IMR-90 (cell line): Measurements from ENCODE around the gene GADD45A. TPM values are rescaled to one million over a fixed set of nuclear protein-coding genes. Genes with fewer than 3 reads are reported as not detected.

Source experiments
- ATAC-seq: fragments of 200-7000 bp; cut with Tn5 transposase; 2 replicates; pipeline ENCODE4 v1.9.1; 2020; ENCODE audit warnings: low read depth, mild to moderate bottlenecking, moderate library complexity
- BruUV-seq: library from RNA; stranded (reverse); fragments of 400-500 nt; replicated peaks from 2 replicates; lab custom pipeline; 2021; lab: Mats Ljungman, UMichigan
- CTCF ChIA-PET: fragments of 300-600 bp; formaldehyde crosslinking; extraction: SDS; loops from one replicate; lab custom pipeline; 2021; ENCODE audit warnings: antibody characterized with exemption; lab: Yijun Ruan, JAX
- POLR2A ChIA-PET: fragments of 300-600 bp; sonication (Branson Sonifier 250); formaldehyde crosslinking; loops from one replicate; lab custom pipeline; 2022; ENCODE audit warnings: antibody characterized with exemption; ENCODE audit not compliant: unreplicated experiment; lab: Charles Lee
- DNase-seq: peaks from one replicate; pipeline ENCODE4 v3.0.0; 2013
- H2AFZ ChIP-seq: replicated peaks from 2 replicates; pipeline ENCODE3; 2013; ENCODE audit warnings: low read length, mild to moderate bottlenecking; ENCODE audit not compliant: poor library complexity
- H2AK5ac ChIP-seq: 2 replicates; pipeline ENCODE4 v1.6.1; 2013; ENCODE audit warnings: low read depth, low read length, inconsistent platforms
- H2AK9ac ChIP-seq: replicated peaks from 2 replicates; pipeline ENCODE3; 2013; ENCODE audit warnings: mild to moderate bottlenecking, low read depth, low read length, moderate library complexity; ENCODE audit not compliant: poor library complexity
- H2BK120ac ChIP-seq: 2 replicates; pipeline ENCODE4 v1.6.1; 2013; ENCODE audit warnings: low read depth, low read length, inconsistent platforms
- H2BK15ac ChIP-seq: 3 replicates; pipeline ENCODE4 v1.6.1; 2013; ENCODE audit warnings: low read depth, low read length, inconsistent platforms
- H2BK20ac ChIP-seq: 2 replicates; pipeline ENCODE4 v1.6.1; 2013; ENCODE audit warnings: low read depth, mild to moderate bottlenecking, inconsistent platforms, low read length, moderate library complexity
- H2BK5ac ChIP-seq: 2 replicates; pipeline ENCODE4 v1.6.1; 2013; ENCODE audit warnings: mild to moderate bottlenecking, low read depth, low read length, inconsistent platforms; ENCODE audit not compliant: poor library complexity, severe bottlenecking
- H3K14ac ChIP-seq: replicated peaks from 2 replicates; pipeline ENCODE4 v1.6.1; 2013; ENCODE audit warnings: low read depth, low read length, inconsistent platforms
- H3K18ac ChIP-seq: 2 replicates; pipeline ENCODE4 v1.6.1; 2013; ENCODE audit warnings: low read depth, low read length, control low read depth
- H3K23ac ChIP-seq: 2 replicates; pipeline ENCODE4 v1.6.1; 2013; ENCODE audit warnings: low read depth, low read length, inconsistent platforms
- H3K27ac ChIP-seq: 2 replicates; pipeline ENCODE4 v1.5.1; 2013; ENCODE audit warnings: mild to moderate bottlenecking, control low read depth, low read length; ENCODE audit not compliant: insufficient read depth
- H3K27me3 ChIP-seq: 2 replicates; pipeline ENCODE4 v1.6.1; 2013; ENCODE audit warnings: low read length; ENCODE audit not compliant: control insufficient read depth, insufficient read depth
- H3K36me3 ChIP-seq: 2 replicates; pipeline ENCODE4 v1.6.1; 2013; ENCODE audit warnings: low read length, mixed read lengths; ENCODE audit not compliant: control insufficient read depth, insufficient read depth
- H3K4ac ChIP-seq: 2 replicates; pipeline ENCODE4 v1.6.1; 2013; ENCODE audit warnings: low read depth, low read length, inconsistent platforms
- H3K4me1 ChIP-seq: 2 replicates; pipeline ENCODE4 v1.6.1; 2013; ENCODE audit warnings: low read length, mixed read lengths; ENCODE audit not compliant: control insufficient read depth, insufficient read depth
- H3K4me2 ChIP-seq: 2 replicates; pipeline ENCODE4 v1.6.1; 2013; ENCODE audit warnings: low read depth, mild to moderate bottlenecking, control low read depth, low read length, moderate library complexity
- H3K4me3 ChIP-seq: 2 replicates; pipeline ENCODE4 v1.5.1; 2013; ENCODE audit warnings: low read depth, mild to moderate bottlenecking, control low read depth, low read length, moderate library complexity; ENCODE audit not compliant: insufficient read depth
- H3K56ac ChIP-seq: 2 replicates; pipeline ENCODE4 v1.6.1; 2013; ENCODE audit warnings: low read length, inconsistent platforms; ENCODE audit not compliant: insufficient read depth; ENCODE audit errors: extremely low read depth
- H3K79me1 ChIP-seq, 2 experiments: 2 replicates each; pipeline ENCODE4 v1.6.1; 2013; ENCODE audit warnings: low read length in 2 of 2, inconsistent platforms in 1 of 2, low read depth in 1 of 2
- H3K9ac ChIP-seq: 2 replicates; pipeline ENCODE4 v1.6.1; 2013; ENCODE audit warnings: low read depth, low read length, control low read depth
- H3K9me1 ChIP-seq: 2 replicates; pipeline ENCODE4 v1.6.1; 2013; ENCODE audit warnings: low read length, inconsistent platforms; ENCODE audit not compliant: insufficient read depth
- H3K9me3 ChIP-seq: 2 replicates; pipeline ENCODE4 v1.6.1; 2013; ENCODE audit warnings: low read length; ENCODE audit not compliant: control insufficient read depth, insufficient read depth
- H4K20me1 ChIP-seq: 2 replicates; pipeline ENCODE4 v1.6.1; 2013; ENCODE audit warnings: low read length, inconsistent platforms; ENCODE audit not compliant: insufficient read depth
- H4K5ac ChIP-seq: 2 replicates; pipeline ENCODE4 v1.6.1; 2013; ENCODE audit warnings: mild to moderate bottlenecking, low read depth, low read length, control low read depth
- H4K8ac ChIP-seq, 2 experiments: 2 replicates each; pipeline ENCODE4 v1.6.1; 2013; ENCODE audit warnings: low read depth in 2 of 2, low read length in 2 of 2, control low read depth in 1 of 2, inconsistent platforms in 1 of 2
- H4K91ac ChIP-seq: 2 replicates; pipeline ENCODE4 v1.6.1; 2013; ENCODE audit warnings: low read depth, low read length, inconsistent platforms; ENCODE audit not compliant: insufficient read depth
- BHLHE40 ChIP-seq: fragments of 150-350 bp; IDR thresholded peaks from 2 replicates; pipeline ENCODE4 v1.6.1; 2016; ENCODE audit warnings: mild to moderate bottlenecking, low read depth, low read length
- CEBPB ChIP-seq: IDR thresholded peaks from 2 replicates; pipeline ENCODE4 v1.6.1; 2012; ENCODE audit warnings: low read depth, low read length, improper control_type of control experiment
- CHD1 ChIP-seq: IDR thresholded peaks from 2 replicates; pipeline ENCODE4 v1.6.1; 2012; ENCODE audit warnings: low read depth, low read length, improper control_type of control experiment
- FOS ChIP-seq: fragments of 150-350 bp; IDR thresholded peaks from 2 replicates; pipeline ENCODE4 v1.6.1; 2016; ENCODE audit warnings: low read depth, low read length
- MAFK ChIP-seq: IDR thresholded peaks from 2 replicates; pipeline ENCODE4 v1.6.1; 2012; ENCODE audit warnings: low read depth, low read length, improper control_type of control experiment
- MAZ ChIP-seq: IDR thresholded peaks from 2 replicates; pipeline ENCODE4 v1.6.1; 2012; ENCODE audit warnings: low read depth, mild to moderate bottlenecking, low read length, improper control_type of control experiment, moderate library complexity, borderline replicate concordance
- MXI1 ChIP-seq: IDR thresholded peaks from 2 replicates; pipeline ENCODE4 v1.6.1; 2012; ENCODE audit warnings: low read depth, mild to moderate bottlenecking, low read length, moderate library complexity, borderline replicate concordance
- POLR2A ChIP-seq: IDR thresholded peaks from 2 replicates; pipeline ENCODE4 v1.6.1; 2012; ENCODE audit warnings: mild to moderate bottlenecking, low read depth, low read length
- RCOR1 ChIP-seq: IDR thresholded peaks from 2 replicates; pipeline ENCODE4 v1.6.1; 2012; ENCODE audit warnings: mild to moderate bottlenecking, low read length, improper control_type of control experiment; ENCODE audit not compliant: insufficient replicate concordance
- RFX5 ChIP-seq: IDR thresholded peaks from 2 replicates; pipeline ENCODE4 v1.8.0; 2012; ENCODE audit warnings: low read depth, mild to moderate bottlenecking, low read length, moderate library complexity
- SMC3 ChIP-seq: fragments of 150-350 bp; IDR thresholded peaks from 2 replicates; pipeline ENCODE4 v1.6.1; 2016; ENCODE audit warnings: low read depth, mild to moderate bottlenecking, antibody characterized with exemption, low read length, moderate library complexity
- dilution Hi-C: fragments of 300-500 bp; cut with HindIII; formaldehyde crosslinking; loops from one replicate; pipeline ENCODE4 v1.14.3; 2018; ENCODE audit warnings: low sequenced_read_pairs; ENCODE audit not compliant: unreplicated experiment
- in situ Hi-C: fragments of 300-500 bp; cut with MboI; formaldehyde crosslinking; loops from 3 replicates; pipeline ENCODE4 v1.14.3; 2019; ENCODE audit warnings: low sequenced_read_pairs, inconsistent platforms, mixed read lengths
- intact Hi-C: fragments of 100-400 bp; cut with micrococcal nuclease; formaldehyde crosslinking; loops from 2 replicates; pipeline ENCODE4 v1.10.0; 2022
- polyA plus RNA-seq, 3 experiments: library from polyadenylated mRNA; depleted of rRNA; stranded (reverse); fragments of >200 nt; gene quantifications; 2 replicates each; pipeline ENCODE4 v1.2.3, GENCODE V29; 2012; ENCODE audit warnings: low replicate concordance in 1 of 3
- total RNA-seq: library from RNA; depleted of rRNA; stranded (reverse); fragments of >200 nt; gene quantifications from 2 replicates; pipeline ENCODE4 v1.2.3, GENCODE V29; 2012
- TF ChIP-seq, protein P1 (sequence below): conservative IDR thresholded peaks from 2 replicates; pipeline ENCODE4 v1.5.1; 2012; ENCODE audit warnings: mild to moderate bottlenecking, low read depth, low read length, improper control_type of control experiment
- TF ChIP-seq, protein P2 (sequence below): fragments of 150-350 bp; IDR thresholded peaks from 2 replicates; pipeline ENCODE4 v1.6.1; 2016; ENCODE audit warnings: low read depth, mild to moderate bottlenecking, low read length, moderate library complexity, borderline replicate concordance
- TF ChIP-seq, protein P3 (sequence below): fragments of 150-350 bp; IDR thresholded peaks from 2 replicates; pipeline ENCODE4 v1.6.1; 2017; ENCODE audit warnings: mild to moderate bottlenecking, antibody characterized with exemption, low read length, low read depth

GADD45A gene
- total and polyA plus RNA-seq, 2 of the 4 experiments (the other 2 are of a cell fraction): 10.9 to 114 TPM

- no peaks in the 10 kb centered on the region for H4K20me1 ChIP-seq
- no peak overlapping the region for H3K23ac ChIP-seq
- peak overlapping the region in 1 of 2 experiments; percentile 50; a peak in 2 of 4 replicates for H4K8ac ChIP-seq
- peaks cover 8% of the 10 kb centered on the region for H3K9me1 ChIP-seq
- peak overlapping the region; percentile 10; the same call in 1 of the 2 replicates for H3K18ac ChIP-seq
- H3K56ac ChIP-seq: no peak overlapping the region
- ATAC-seq: no peak
- no peak overlapping the region for H3K9ac ChIP-seq
- intact Hi-C loops: no loop called here
- no peak overlapping the region for H3K27ac ChIP-seq
- H2BK20ac ChIP-seq: peak overlapping the region; percentile 76; the same call in 1 of the 2 replicates
- no peak overlapping the region for H3K4me3 ChIP-seq
- in situ Hi-C loops: no loop called here
- no peak overlapping the region for H3K4ac ChIP-seq
- no peak overlapping the region for H3K4me2 ChIP-seq
- ChIA-PET POLR2A (no interaction called here), CTCF (interaction anchor here (0.9 kb wide), 1 partner anchor 21 kb away, joined by 6 read pairs; no protein-coding TSS in a partner anchor)
- H3K14ac ChIP-seq: no peak overlapping the region
- no peak overlapping the region for H2BK15ac ChIP-seq
- no TSS peak for BruUV-seq
- no peak overlapping the region for H2BK5ac ChIP-seq
- DNase-seq: no peak
- dilution Hi-C loops: no loop called here
- H2AK9ac ChIP-seq: no peak overlapping the region
- H3K9me3 ChIP-seq: no peaks in the 10 kb centered on the region
- H2BK120ac ChIP-seq: peak overlapping the region; percentile 16; the same call in 1 of the 2 replicates
- no peak overlapping the region for H2AFZ ChIP-seq
- TF ChIP-seq RFX5: no peak
- TF ChIP-seq CEBPB: no peak
- TF ChIP-seq, protein P1, sequence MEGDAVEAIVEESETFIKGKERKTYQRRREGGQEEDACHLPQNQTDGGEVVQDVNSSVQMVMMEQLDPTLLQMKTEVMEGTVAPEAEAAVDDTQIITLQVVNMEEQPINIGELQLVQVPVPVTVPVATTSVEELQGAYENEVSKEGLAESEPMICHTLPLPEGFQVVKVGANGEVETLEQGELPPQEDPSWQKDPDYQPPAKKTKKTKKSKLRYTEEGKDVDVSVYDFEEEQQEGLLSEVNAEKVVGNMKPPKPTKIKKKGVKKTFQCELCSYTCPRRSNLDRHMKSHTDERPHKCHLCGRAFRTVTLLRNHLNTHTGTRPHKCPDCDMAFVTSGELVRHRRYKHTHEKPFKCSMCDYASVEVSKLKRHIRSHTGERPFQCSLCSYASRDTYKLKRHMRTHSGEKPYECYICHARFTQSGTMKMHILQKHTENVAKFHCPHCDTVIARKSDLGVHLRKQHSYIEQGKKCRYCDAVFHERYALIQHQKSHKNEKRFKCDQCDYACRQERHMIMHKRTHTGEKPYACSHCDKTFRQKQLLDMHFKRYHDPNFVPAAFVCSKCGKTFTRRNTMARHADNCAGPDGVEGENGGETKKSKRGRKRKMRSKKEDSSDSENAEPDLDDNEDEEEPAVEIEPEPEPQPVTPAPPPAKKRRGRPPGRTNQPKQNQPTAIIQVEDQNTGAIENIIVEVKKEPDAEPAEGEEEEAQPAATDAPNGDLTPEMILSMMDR: no peak
- no peak for TF ChIP-seq POLR2A
- TF ChIP-seq, protein P2, sequence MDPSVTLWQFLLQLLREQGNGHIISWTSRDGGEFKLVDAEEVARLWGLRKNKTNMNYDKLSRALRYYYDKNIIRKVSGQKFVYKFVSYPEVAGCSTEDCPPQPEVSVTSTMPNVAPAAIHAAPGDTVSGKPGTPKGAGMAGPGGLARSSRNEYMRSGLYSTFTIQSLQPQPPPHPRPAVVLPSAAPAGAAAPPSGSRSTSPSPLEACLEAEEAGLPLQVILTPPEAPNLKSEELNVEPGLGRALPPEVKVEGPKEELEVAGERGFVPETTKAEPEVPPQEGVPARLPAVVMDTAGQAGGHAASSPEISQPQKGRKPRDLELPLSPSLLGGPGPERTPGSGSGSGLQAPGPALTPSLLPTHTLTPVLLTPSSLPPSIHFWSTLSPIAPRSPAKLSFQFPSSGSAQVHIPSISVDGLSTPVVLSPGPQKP: no peak
- TF ChIP-seq BHLHE40: no peak
- TF ChIP-seq MAFK: no peak
- TF ChIP-seq CHD1: no peak
- no peak for TF ChIP-seq MAZ
- no peak for TF ChIP-seq SMC3
- no peak for TF ChIP-seq RCOR1
- no peak for TF ChIP-seq MXI1
- TF ChIP-seq, protein P3, sequence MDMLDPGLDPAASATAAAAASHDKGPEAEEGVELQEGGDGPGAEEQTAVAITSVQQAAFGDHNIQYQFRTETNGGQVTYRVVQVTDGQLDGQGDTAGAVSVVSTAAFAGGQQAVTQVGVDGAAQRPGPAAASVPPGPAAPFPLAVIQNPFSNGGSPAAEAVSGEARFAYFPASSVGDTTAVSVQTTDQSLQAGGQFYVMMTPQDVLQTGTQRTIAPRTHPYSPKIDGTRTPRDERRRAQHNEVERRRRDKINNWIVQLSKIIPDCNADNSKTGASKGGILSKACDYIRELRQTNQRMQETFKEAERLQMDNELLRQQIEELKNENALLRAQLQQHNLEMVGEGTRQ: no peak
- TF ChIP-seq FOS: no peak
- no peak overlapping the region for H4K91ac ChIP-seq
- H3K27me3 ChIP-seq: no peaks in the 10 kb centered on the region
- H2AK5ac ChIP-seq: no peak overlapping the region
- H3K36me3 ChIP-seq: no peaks in the 10 kb centered on the region
- H3K79me1 ChIP-seq: no peaks in the 10 kb centered on the region
- peaks cover 10% of the 10 kb centered on the region for H3K4me1 ChIP-seq
- H4K5ac ChIP-seq: no peak overlapping the region; the same call in 1 of the 2 replicates
These were observed 31.7 kb upstream of the GADD45A start for GRCh38 chr1:67653304-67653703.
